H1 (cell line): ENCODE measurements around the gene PBX1. TPM values are rescaled to one million over a fixed set of nuclear protein-coding genes. Genes with fewer than 3 reads are reported as not detected.

Source experiments
- RAD21 ChIP-seq, 2 experiments: IDR thresholded peaks in 1 of 2; conservative IDR thresholded peaks in 1 of 2; 2 replicates each; pipeline ENCODE4 v1.6.1; 2011; ENCODE audit warnings: low read depth in 2 of 2, low read length in 2 of 2, improper control_type of control experiment in 1 of 2, inconsistent platforms in 1 of 2, mild to moderate bottlenecking in 1 of 2, moderate library complexity in 1 of 2
- polyA plus RNA-seq, 7 experiments: library from polyadenylated mRNA; depleted of rRNA in 3 of 7; stranded (reverse) in 5 of 7; unstranded in 2 of 7; fragments of >200 nt in 5 of 7; fragments of 200-250 nt in 2 of 7; gene quantifications; 1 replicate in 5 of 7; 2 replicates in 1 of 7; 4 replicates in 1 of 7; pipeline versions ENCODE4 v1.2.1 to v1.2.3, GENCODE V29; 2011 to 2013; ENCODE audit warnings: missing spikeins in 2 of 7, mixed read lengths in 2 of 7
- total RNA-seq: library from RNA; stranded (reverse); fragmentation: NEBNext Ultra II Directional; extraction: Animal tissue kit (Norgen Biotek cat#: 25700); gene quantifications from 2 replicates; pipeline ENCODE4 v1.2.1, GENCODE V29; 2021

The PBX1 gene
- total and polyA plus RNA-seq, 2 of the 8 experiments (the other 6 are each of a cell fraction or from before 2014, with no cell fraction given) = 87.4 to 124 TPM

DNA sequence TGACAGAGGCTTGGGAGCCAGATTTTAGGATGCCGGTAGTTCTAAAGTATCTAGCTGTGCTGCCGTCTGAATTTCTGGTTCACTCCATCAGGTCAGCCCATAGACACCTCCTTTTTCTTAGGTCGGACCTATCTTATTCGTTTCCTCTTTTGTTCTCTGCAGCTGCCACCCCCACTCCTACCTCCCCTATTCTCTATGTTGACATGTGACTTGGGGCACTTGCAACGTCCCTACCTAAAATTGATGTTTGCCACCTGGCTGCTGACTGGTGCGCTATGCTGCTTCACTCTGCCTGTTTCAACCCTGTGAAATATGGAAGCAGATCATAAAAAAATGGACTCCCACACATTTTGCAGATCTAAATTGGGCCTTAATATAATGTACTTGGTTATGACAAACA, 55.3 kb downstream of the PBX1 start (continued):
- TF ChIP-seq RAD21 (IDR thresholded peaks at IDR 0.05 in 1 of 2, conservative IDR thresholded peaks at IDR 0.05 in 1 of 2; ENCODE audit: low read depth in 2 of 2, low read length in 2 of 2) = no peak
